Occipital lobe (tissue), 2 donors: ENCODE data around the gene TSTD2. TPM values are rescaled to one million over a fixed set of nuclear protein-coding genes. Genes with fewer than 3 reads are reported as not detected.
A peak's percentile ranks its signal among the peaks of the same experiment; 100 is the strongest.
"Not testable (repeated sequence)": the region's sequence is repeated elsewhere in the genome, so short reads cannot be mapped to it uniquely, and the experiment has no call there.

Experiments
- DNase-seq: peaks from one replicate; lab custom pipeline; 2025; lab: John Stamatoyannopoulos, UW
- total RNA-seq: library from RNA; depleted of rRNA; stranded (reverse); fragments of >200 nt; gene quantifications from one replicate; pipeline ENCODE4 v1.2.3, GENCODE V29; 2014

TSTD2 gene
- total RNA-seq, 1 donor from 2014 or later: 43.0 TPM

DNA sequence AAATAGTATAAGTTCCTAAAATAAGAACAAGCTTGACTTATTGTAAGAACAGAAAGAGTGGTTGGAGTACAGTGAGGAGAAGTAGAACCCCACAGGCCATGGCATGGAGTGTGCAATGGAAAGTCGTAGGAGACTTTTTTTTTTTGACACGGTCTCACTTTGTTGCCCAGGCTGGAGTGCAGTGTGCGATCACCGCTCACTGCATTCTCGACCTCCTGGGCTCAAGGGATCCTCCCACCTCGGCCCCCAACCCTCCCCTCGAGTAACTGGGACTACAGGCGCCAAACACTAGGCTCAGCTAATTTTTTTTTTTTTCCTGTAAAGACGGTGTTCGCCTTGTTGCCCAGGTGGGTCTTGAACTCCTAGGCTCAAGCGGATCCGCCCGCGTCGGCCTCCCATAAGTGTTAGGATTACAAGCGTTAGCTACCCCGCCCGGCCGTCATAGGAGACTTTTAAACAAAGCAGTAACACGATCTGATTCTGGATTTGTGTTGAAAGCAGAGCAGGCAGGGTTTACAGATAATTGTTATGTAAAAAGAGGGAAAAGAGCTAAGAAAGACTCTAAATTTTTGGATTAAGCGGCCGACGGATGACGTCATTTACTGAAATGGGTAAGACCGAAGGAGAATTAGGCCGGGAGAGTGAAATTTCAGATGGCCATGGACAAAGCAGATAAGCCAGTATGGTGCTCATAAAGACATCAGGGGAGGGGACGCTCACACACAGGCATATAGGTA is 752 bp downstream of the TSTD2 start:
- peak; percentile 47 for DNase-seq

DNA sequence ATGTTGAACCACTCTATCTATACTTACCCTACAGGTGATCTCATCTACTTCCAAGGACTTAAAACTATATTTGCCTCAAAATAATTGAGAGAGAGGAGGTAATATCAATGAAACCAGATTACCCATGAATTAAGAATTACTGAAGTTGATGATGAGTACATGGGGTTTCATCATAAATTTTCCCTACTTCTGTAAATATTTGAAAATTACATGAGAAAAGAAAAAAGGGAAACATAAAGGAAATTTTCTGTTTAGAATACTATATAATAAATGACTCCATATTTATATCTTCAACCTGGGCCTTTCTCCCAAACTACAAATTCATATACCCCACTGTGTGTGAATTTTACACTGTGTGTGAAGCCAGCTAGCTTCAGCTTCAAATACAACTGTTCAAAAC is 2.6 kb downstream of the TSTD2 start:
- no peak for DNase-seq

DNA sequence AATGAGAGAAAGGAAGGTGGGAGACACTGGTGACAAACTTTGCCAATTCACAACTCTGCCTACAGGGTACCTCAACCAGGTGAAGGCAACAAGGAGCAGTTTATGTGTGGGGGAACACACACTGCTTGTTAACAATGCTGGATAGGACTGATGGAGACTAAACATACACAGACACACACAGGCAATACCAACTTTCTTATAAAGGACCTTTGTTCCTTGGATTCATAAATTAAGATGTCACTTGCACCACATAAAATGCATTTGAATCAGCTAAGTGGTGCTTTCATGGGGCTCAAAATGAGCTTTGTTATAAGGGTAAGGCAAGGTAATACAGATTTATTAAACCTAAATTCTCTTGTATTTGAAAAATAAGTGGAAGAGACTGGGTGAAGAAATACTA is 4.0 kb downstream of the TSTD2 start:
- DNase-seq: no peak

DNA sequence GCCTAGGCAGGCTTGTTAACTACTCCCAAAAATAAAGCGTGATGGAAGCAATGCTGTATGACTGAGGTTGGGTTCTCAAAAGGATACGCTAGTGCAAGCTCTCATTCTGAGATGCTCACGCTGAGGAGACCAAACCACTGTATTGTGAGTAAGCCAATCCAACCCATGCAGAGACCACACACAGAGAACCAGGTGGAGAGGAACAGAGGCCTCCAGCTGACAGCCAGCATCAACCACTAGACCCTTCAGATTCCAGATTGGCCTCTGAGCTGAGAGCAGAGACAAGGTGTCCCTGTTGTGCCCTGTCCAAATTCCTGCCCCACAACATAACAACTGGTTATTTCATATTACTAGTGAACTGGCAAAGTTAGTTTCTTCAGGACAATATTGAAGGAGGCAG is 4.5 kb downstream of the TSTD2 start:
- DNase-seq: no peak

DNA sequence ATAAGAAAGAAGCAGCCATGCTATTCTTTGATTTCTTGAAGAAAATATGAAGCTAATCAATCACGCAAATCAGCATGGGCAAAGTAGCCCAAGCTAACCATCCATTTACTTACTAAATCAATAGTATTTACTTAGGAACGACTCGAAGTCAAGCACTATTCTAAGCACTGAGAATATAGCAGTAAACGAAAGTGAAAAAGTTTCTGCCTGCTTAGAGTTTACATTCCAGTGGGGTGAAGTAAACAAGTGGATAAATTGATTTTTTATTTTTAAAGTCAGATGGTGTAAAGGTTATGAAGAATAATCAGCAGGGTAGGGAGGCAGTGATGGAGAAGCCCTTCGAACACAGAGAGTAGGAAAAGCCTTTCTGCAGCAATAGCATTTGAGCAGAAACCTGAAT is 5.5 kb downstream of the TSTD2 start:
- no peak for DNase-seq

DNA sequence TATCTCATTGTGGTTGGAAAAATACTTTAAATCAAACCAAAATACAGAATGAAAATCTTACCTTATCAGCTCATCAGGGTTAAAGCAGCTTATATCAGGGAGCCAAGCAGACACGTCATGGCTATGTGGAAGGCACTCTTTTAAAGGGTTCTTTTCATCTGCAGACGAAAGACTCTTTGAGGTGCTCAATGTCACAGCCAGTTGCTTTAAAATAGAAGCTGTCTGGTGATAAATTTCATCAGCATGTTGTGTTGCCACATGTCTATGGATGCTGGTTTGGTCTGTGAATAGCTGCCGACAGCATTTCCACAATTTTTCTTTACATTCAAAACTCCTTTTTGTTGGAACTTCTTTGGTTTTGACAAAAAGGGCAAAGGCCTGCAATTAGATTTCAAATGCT is 7.5 kb downstream of the TSTD2 start:
- no peak for DNase-seq

DNA sequence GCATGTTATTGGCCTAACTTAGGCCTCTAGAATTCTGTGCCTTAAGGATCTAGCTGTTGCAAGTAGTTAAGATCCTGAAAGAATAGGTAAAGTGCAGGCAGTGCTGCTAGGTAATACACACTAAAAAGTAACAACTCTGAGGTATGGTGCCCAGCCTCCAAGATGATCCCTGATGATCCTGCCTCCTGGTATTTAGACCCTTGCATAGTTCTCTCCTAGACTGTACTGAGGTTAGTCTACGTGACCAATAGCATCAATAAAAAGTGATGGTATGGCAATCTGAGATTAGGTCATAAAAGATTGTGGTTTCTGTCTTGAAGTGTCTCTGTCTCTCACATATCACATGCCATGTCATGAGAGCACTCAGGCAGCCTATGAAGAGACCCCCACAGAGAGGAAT is 9.2 kb downstream of the TSTD2 start:
- DNase-seq: no peak

DNA sequence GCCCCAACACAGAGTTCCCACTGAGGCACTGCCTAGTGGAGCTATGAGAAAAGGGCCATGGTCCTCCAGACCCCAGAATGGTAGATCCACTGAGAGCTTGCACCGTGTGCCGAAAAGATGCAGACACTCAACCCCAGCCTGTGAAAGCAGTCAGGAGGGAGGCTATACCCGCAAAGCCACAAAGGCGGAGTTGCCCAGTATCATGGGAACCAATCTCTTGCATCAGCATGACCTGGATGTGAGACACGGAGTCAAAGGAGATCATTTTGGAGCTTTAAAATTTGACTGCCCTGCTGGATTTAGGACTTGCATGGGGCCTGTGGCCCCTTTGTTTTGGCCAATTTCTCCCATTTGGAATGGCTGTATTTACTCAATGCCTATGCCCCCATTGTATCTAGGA is 10.7 kb downstream of the TSTD2 start:
- not testable (repeated sequence) for DNase-seq

DNA sequence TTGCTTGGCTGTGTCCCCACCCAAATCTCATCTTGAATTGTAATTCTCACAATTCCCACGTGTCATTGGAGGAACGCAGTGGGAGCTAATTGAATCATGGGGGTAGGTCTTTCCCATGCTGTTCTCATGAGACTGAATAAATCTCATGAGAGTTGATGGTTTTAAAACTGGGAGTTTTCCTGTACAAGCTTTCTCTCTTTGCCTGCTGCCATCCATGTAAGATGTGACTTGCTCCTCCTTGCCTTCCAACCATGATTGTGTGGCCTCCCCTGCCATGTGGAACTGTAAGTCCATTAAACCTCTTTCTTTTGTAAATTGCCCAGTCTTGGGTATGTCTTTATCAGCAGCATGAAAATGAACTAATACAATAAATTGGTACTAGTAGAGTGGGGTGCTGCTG is 13.1 kb downstream of the TSTD2 start:
- DNase-seq: not testable (repeated sequence)

DNA sequence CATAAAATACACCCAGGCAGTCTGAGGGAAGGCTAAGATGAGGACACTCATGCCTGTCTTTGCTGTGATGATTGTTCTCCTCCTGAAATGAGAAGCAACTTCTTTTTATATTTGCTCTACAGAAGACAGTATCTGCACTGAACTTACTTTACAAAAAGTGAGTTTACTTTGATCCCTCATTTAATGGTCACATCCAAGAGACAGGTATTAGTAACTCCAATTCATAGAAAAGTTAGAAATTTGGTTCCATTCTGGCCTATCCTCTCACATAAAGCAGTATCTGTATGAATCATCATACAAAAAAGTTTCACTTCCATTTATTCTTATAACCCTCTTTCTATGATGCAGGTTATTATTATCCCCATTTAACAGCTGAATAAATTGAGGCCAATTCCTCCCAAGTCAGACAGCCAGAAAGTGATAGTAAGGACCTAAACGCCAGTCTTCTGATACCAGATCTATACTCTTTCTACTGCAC is 15.2 kb downstream of the TSTD2 start:
- DNase-seq: no peak

DNA sequence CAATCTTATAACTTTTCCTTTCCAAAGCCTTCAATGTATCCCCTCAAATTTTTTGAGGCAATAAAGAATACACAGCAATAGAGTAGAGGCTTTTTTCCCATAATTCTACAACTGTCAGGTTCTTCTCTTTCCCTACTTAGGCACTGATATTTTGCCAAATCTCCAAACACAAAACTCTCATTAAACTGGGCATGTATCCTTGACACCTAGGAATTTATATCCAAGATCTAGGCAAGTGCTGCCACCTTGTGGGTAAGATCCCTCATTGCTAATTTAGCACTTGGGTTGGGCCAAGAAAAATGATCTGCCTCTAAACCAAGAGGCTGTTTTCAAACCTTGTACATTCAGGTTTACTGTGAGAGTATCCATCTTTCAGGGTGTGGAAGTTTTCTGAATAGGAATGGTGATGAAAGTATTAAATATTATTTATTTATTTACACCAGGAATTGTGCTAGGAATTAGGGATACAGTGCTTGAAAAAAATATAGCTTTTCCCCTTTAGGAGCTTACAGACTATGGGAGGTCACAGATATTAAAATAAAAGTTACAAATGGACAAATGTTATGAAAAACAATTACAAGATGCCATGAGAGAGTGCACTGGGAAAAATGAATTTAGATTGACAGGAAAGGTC is 17.6 kb downstream of the TSTD2 start:
- peak; percentile 56 for DNase-seq

DNA sequence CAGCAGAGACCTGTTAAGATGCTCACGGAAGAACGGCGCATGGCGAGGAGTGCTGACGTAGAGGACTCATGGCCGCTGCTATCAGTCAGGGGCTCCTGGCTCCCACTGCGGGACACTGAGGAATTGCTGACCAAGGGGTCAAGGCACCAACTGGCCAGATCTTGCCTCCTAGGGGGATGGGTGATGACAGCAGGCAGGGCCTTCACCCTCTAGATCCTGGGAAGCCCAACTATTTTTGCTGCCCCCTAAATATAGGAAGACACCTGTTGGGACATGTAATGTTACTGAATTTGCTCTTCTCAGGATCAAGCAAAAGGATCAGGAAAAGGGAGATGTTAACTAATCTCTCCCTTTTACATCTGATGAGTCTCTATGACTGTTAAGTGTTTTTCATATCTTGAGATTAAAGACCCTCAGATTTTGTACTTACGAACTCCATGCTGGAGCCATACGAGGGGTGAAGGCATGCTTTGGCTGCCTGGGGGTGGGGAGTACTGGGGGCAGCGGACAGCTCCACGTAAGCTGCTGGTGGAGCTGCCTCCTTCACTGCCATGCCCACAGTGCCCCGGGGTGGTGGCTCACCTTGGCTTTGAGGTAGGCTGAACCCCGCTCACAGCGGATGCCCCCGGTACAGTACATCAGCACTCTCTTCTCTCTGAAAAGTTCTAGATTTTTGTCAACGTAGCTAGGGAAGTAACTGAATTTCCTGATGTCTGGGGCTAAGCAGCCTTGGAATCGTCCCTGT is 28.1 kb downstream of the TSTD2 start:
- DNase-seq: no peak

DNA sequence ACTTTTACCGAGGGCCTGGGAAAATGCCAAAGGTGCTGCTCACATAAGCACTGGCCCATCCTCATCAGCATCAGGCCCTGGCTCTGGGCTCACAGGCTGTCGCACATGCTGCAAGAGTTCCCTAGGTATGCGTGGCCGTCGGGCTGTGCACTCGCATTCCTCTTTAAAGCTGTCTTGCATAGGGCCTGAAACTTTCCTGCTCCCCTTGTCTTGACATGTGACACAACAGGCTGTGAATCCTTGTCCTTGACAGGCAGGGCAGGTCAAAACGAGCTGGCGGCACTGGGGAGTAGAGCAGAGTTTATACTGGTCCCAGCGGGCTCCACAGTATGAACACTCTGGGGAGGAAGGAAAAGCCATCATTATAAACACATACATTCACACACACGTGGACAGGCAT is 30.7 kb downstream of the TSTD2 start:
- DNase-seq: no peak

DNA sequence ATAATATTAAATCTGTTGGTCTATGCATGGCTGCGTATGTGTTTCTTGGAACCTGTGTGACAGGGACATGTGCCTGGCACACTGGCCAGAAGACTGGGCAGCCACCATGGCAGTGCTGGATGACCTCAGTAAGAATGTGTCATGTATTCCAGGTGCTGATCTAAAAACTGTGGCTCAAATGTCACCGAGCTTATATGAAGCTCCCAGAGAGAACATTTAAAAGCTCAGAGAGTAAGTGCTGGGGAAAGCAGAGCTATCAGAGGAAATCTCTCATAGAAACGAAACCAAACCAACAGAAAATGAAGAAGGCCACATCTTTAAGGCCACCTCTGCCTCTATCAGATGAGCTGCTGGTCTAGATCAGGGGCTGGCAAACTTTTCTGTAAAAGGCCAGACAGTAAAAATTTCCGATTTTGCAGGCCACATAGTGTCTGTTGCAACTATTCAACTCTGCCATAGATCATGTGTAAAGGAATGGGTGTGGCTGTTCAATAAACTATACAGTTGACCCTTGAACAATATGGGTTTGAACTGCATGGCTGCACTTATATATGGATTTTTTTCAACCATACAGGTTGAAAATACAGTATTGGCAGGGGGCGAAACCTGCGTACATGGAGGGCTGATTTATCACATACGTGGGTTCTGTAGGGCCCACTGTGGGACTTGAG is 31.8 kb downstream of the TSTD2 start:
- DNase-seq: no peak

DNA sequence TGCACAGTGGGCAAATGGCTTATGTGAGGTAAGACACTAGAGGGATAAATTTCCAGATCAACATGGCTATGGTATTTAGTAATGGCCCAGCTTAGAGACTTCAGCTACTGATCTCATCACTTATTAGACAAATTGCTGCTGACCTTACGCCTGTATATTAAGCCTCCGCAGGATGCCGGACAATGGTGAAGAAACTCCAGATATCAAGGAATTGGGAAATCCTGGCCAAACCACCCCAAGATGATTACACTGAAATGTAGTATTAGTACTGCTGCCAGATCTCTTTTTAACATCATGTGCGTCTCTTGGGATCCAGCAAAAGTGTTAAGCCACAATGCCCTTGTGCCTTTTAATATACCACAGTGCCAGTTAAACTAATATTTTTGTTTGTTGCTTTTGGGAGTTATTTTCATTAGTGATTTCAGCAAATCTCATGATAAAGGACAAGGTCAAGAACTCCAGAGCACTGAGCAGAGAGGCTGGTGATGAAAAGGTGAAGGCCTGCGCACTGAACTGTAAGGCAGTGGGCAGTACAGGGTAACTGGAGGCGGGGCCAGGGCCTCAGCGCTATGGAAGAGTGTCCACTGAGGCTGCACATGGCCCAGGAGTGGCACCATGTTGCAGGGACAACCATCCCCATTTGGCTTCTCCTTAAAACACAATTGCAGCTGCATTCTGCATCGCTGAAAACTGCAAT is 32.5 kb downstream of the TSTD2 start:
- no peak for DNase-seq

DNA sequence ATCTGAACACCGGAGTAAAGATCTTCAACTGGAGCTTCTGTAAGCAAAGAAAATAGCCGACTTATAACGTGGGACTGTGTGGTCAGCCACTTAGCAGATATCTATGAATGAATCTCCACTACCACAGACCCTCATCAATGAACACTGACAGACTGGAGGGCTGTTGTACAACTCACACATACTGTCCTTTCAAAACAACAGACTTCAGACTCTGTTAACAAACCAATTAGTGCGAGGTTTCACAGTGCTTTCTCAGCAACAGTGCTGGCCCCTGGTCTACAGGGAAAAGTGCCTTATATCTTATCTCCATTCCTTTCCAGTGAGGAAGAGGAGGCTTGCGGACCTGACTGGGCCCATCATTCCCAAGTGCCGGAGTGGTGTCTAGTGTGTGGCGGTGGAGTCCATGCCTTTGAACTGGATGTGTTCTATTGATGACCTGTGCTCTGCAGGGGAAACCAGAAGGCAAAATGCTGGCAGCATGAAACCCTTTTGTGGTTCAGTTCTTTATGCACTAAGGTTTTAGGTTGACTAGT is 33.8 kb downstream of the TSTD2 start:
- DNase-seq: no peak

DNA sequence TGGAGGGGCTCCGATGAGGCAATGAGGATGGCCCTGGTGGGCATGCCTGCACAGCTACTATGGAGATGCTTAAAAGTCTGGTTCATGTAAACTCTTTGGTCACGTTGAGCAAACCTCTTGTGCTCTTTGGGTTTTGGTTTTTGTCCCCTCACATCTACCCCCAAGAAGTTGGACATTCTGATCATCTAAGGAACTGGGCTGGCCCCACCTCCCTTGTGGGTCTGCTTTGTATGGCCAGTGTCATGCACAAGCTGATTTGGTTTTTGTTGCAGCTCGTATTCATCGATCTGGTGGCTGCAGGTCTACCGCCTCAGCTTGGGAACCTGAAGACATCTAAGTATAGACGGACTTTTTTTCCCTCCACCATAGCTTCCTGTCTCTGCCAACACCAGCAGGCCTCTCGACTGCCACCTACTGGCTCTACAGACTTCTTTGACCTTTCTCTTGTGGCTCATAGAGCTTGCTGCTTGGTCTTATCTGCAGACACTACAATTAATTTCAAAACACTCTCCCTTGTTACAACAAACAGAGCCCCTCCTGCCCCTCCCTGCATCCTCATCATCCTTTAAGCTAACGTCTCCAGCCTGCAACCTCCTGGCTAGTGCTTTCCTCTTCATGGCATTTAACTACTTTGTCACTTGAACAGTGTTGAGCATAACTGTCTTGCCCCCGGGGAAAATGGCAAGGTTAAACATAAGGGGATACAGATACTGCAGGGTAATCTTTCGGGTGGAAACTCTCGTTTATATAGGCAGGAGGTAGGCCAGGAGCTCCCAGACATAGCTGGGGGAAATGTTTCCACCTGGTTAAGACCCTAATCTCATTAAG is 34.5 kb downstream of the TSTD2 start:
- DNase-seq: peak; percentile 64

DNA sequence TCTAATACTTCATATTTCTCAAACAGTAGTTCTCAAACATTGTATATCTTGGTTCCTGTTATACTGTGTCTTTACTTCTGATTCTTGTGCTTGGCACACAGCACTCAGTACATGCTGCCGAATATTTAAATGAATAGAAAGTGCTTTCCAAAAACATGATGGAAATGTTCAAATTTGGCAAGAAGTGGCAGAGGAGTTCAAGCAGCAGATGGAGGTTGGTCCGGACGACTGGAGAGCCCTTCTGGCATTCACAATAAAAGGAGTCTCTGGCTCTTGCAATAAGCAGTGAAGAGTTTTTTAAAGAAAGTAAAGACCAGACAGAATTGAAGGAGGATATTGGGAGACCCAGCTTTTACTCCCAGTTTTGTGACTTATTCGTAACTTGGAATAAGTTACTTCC is 36.3 kb downstream of the TSTD2 start:
- no peak for DNase-seq

DNA sequence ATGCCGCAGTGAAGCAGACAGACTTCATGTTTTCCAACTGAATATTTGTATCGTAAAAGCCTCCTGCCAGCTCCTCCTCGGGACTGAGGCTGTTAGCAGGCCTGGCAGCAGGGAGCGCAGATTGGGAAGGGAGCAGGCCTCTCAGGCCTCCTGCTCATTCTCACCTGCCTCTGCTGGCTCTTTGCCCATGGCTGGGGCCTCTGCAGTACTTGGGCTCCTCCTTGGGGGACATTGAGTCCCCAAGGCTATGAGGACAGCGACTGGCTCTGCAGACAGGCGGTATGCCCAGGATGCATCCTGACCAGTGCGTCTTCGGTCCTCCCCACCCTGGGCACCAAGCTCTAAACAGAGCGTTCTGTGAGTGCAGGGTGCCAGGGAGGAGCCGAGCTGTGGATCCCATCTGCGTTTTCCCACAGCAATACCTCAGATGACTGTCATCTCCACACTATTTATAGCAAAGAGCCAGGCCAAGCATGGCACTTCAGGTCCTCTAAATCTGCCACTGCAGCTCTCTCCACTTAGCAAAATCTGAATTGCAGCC is 38.7 kb downstream of the TSTD2 start:
- peak; percentile 51 for DNase-seq

DNA sequence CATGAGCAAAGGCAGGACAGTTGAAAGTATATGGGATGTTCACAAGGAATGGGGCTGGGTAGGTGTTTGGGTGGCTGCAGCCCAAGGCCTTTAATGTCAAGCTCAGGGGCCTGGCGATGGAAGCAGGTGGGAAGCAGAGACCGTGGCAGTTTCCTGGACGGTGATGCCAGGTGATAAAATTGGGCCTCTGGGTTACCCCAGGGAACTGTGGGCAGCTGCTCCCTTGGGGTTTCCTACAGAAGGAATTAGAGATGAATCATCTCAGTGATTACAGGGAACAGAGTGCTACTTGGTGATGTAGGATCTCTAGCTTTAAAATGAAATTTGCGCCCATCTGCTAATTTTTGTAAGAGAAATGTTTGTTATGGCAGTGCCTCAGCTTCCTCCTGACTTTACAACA is 39.2 kb downstream of the TSTD2 start:
- DNase-seq: no peak
